Upper lobe of left lung (tissue), 6 donors: ENCODE data around the gene ATP6V0A1. TPM values are rescaled to one million over a fixed set of nuclear protein-coding genes. Genes with fewer than 3 reads are reported as not detected.

Experiments used
- ATAC-seq, 2 donors: fragments of 200-7000 bp; cut with Tn5 transposase; one replicate each; pipeline ENCODE4 v1.9.1; 2022; ENCODE audit warnings: mild to moderate bottlenecking in 2 of 2, moderate library complexity in 2 of 2; ENCODE audit not compliant: low FRiP score in 2 of 2
- DNase-seq, 2 donors: peaks; one replicate each; pipeline ENCODE4 v3.0.0-alpha.2; 2019 to 2020
- H3K27ac ChIP-seq, 4 donors: fragments of 200-600 bp; sonication (generic); one replicate each; pipeline ENCODE4 v1.5.1; 2016 to 2019
- H3K27me3 ChIP-seq, 4 donors: fragments of 200-600 bp; sonication (generic); one replicate each; pipeline ENCODE4 v1.5.1; 2017 to 2019
- H3K36me3 ChIP-seq, 4 donors: fragments of 200-600 bp; sonication (generic); one replicate each; pipeline ENCODE4 v1.5.1; 2016 to 2019
- H3K4me1 ChIP-seq, 4 donors: fragments of 200-600 bp; sonication (generic); one replicate each; pipeline ENCODE4 v1.5.1; 2018 to 2019
- H3K4me3 ChIP-seq, 4 donors: fragments of 200-600 bp; sonication (generic); one replicate each; pipeline ENCODE4 v1.5.1; 2017 to 2019; ENCODE audit warnings: mild to moderate bottlenecking in 2 of 4, moderate library complexity in 1 of 4
- H3K9me3 ChIP-seq, 4 donors: fragments of 200-600 bp; sonication (generic); one replicate each; pipeline ENCODE4 v1.5.1; 2018 to 2019
- EP300 ChIP-seq, 4 donors: sonication (generic); formaldehyde crosslinking; IDR thresholded peaks; one replicate each; pipeline ENCODE4 v1.5.1; 2017; ENCODE audit warnings: antibody characterized with exemption in 4 of 4, control low read depth in 2 of 4
- POLR2A ChIP-seq, 4 donors: fragments of 450-650 bp; IDR thresholded peaks; one replicate each; pipeline ENCODE4 v1.5.1; 2016 to 2017; ENCODE audit warnings: antibody characterized with exemption in 4 of 4, mild to moderate bottlenecking in 2 of 4
- POLR2AphosphoS5 ChIP-seq, 2 donors: sonication (generic); formaldehyde crosslinking; IDR thresholded peaks; one replicate each; pipeline ENCODE4 v1.5.1; 2017; ENCODE audit warnings: antibody characterized with exemption in 2 of 2
- WGBS, 2 donors: methylation state at CpG; one replicate each; pipeline ENCODE4 v1.1.5; 2017 to 2018; 5-methylcytosine and 5-hydroxymethylcytosine counted together
- total RNA-seq, 6 donors: library from RNA; depleted of rRNA in 4 of 6; stranded (reverse); fragments of >200 nt in 4 of 6; gene quantifications; one replicate each; pipeline versions ENCODE4 v1.1.0 to v1.2.1, GENCODE V29; 2016 to 2021
- TF ChIP-seq, protein P1 (sequence below), 6 experiments: fragments of 450-650 bp in 4 of 6; fragments of 200-600 bp in 2 of 6; sonication (generic) in 2 of 6; IDR thresholded peaks; one replicate each; pipeline ENCODE4 v1.5.1; 2016 to 2019; ENCODE audit warnings: antibody characterized with exemption in 6 of 6
- donor health status: DM: no; HTN: no; CAD: no; lungs with moderate emphysema.
- donor health status: DM: no; HTN: yes; CAD: no; lungs with severe emphysema.

The ATP6V0A1 gene
- total RNA-seq, 6 donors from 2014 or later: 68.3 to 212 (median 118) TPM

DNA sequence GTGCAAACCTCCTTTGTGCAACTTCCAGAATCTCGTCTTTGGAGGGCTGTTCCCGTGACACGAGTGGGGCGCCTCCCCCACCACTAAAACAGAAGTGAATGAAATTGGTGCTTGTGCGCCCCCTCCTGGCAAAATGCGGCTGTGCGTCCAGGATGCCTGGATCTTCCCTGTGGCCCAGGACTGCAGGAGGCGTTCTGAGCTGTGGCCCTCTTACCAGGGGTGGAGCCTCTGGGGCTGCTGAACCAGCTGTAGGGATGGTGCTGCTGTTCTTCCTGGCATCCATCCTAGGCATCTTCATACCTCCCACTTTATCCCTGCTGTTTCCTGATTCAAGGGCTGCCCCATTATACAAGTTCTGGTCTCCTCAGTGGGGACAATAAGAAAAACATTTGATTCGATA is 58.8 kb downstream of the ATP6V0A1 start:
- Histone ChIP-seq H3K27ac (peak overlapping the region; percentile 84 to 92 (median 90)), H3K4me1 (peaks cover 66 to 74% (median 67%) of the 10 kb centered on the region in 4 donors), H3K36me3 (peaks cover 4 to 45% (median 28%) of the 10 kb centered on the region in 4 donors), H3K27me3 (no peaks in the 10 kb centered on the region), H3K9me3 (no peaks in the 10 kb centered on the region), H3K4me3 (no peak overlapping the region)
- DNase-seq (peak; percentile 87 to 90), ATAC-seq (peak; percentile 75 to 83)
- peak; percentile 31 to 60 for TF ChIP-seq POLR2AphosphoS5 (IDR thresholded peaks at IDR 0.05)
- no peak for TF ChIP-seq POLR2A (IDR thresholded peaks at IDR 0.05)
- TF ChIP-seq EP300 (IDR thresholded peaks at IDR 0.05): no peak
- TF ChIP-seq, protein P1, sequence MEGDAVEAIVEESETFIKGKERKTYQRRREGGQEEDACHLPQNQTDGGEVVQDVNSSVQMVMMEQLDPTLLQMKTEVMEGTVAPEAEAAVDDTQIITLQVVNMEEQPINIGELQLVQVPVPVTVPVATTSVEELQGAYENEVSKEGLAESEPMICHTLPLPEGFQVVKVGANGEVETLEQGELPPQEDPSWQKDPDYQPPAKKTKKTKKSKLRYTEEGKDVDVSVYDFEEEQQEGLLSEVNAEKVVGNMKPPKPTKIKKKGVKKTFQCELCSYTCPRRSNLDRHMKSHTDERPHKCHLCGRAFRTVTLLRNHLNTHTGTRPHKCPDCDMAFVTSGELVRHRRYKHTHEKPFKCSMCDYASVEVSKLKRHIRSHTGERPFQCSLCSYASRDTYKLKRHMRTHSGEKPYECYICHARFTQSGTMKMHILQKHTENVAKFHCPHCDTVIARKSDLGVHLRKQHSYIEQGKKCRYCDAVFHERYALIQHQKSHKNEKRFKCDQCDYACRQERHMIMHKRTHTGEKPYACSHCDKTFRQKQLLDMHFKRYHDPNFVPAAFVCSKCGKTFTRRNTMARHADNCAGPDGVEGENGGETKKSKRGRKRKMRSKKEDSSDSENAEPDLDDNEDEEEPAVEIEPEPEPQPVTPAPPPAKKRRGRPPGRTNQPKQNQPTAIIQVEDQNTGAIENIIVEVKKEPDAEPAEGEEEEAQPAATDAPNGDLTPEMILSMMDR (IDR thresholded peaks at IDR 0.05): peak; percentile 94 to 99 (median 96)
- WGBS, 2 donors: 6 to 18% methylated on average over 4 to 9 of the region's 9 CpGs

DNA sequence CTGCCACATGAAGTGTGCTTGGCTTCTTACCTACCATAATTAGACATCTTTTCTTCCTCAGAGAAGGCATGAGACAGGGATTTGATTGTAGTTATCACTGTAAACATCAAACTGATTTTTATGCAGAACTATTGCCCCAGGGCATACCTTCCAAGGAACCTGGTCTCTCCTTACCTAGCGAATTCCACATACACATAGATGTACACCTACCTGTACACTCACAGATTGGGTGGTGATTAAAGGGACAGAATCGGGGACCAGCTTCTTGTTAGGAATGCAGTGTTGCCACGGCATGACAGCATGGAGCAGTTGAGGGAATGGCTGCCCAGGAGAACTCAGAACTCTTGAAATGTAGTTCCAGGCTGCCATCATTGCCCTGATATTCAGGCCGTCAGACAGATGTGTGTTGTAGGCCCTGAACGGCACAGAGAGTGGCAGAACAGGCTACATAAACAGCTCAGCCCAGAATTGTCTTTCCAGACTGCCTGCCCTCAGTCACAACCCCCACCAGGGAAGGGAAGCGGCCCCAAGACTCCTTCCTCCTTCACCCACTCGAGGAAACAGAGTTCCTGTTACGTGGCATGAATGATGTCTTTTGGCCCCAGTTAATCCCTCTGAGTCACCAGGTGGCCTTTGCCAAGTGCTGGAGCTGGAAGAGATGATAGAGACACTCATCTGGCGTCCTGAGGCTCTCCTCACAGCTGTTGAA is 59.5 kb downstream of the ATP6V0A1 start:
- H3K27ac ChIP-seq: peak overlapping the region; percentile 84 to 92 (median 90)
- ATAC-seq (peak; percentile 45 to 80), DNase-seq (peak in 1 of 2 donors; percentile 85)
- no peak overlapping the region for H3K4me3 ChIP-seq
- H3K4me1 ChIP-seq: peaks cover 69 to 73% (median 70%) of the 10 kb centered on the region in 4 donors
- H3K9me3 ChIP-seq: no peaks in the 10 kb centered on the region
- H3K27me3 ChIP-seq: no peaks in the 10 kb centered on the region
- peaks cover 4 to 50% (median 33%) of the 10 kb centered on the region in 4 donors for H3K36me3 ChIP-seq
- 26 to 42% methylated on average over 5 to 9 of the region's 9 CpGs for WGBS, 2 donors
- TF ChIP-seq, protein P1 (IDR thresholded peaks at IDR 0.05): peak in 2 of 6 experiments; percentile 10 to 18
- peak in 1 of 4 donors; percentile 74 for TF ChIP-seq EP300 (IDR thresholded peaks at IDR 0.05)
- no peak for TF ChIP-seq POLR2A (IDR thresholded peaks at IDR 0.05)
- peak; percentile 90 to 95 for TF ChIP-seq POLR2AphosphoS5 (IDR thresholded peaks at IDR 0.05)

DNA sequence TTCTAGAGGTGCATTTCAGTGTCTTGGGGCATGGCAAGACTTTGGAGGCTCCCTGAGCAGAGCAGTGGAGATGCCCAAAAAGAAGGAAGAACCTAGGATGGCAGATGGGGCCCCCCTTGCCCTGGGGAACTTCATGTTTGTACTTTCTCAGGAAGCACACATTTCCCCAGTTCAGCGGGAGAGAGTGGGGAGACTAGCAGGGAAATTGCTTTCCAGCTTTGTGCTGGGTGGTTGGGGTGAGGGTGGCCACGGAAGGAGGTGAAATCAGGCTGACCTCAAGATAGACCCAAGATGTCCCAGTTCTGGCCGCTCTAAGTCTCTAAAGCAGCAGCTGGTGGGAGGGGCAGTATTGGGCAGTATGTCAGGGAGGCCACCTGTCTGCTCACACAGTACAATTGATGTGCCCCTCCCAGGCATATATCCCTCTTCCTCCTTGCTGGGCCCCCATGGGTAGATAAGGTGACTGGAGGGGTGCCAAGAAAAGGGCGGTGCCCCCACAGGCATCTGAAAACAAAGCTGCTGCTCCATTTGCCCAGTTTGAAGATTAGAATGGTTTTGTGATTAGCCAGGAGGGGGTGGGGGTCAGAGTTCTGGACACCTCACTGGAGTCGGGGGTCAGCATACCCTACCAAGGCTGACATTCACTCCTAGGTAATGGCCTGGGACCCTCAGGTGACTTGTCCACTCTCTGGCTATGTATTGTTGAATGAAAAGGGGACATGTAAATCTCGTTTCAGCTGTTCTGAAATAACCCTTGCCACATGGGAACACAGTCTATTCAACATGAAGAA is 60.3 kb downstream of the ATP6V0A1 start:
- WGBS, 2 donors: 24 to 32% methylated on average over 4 to 6 of the region's 6 CpGs

DNA sequence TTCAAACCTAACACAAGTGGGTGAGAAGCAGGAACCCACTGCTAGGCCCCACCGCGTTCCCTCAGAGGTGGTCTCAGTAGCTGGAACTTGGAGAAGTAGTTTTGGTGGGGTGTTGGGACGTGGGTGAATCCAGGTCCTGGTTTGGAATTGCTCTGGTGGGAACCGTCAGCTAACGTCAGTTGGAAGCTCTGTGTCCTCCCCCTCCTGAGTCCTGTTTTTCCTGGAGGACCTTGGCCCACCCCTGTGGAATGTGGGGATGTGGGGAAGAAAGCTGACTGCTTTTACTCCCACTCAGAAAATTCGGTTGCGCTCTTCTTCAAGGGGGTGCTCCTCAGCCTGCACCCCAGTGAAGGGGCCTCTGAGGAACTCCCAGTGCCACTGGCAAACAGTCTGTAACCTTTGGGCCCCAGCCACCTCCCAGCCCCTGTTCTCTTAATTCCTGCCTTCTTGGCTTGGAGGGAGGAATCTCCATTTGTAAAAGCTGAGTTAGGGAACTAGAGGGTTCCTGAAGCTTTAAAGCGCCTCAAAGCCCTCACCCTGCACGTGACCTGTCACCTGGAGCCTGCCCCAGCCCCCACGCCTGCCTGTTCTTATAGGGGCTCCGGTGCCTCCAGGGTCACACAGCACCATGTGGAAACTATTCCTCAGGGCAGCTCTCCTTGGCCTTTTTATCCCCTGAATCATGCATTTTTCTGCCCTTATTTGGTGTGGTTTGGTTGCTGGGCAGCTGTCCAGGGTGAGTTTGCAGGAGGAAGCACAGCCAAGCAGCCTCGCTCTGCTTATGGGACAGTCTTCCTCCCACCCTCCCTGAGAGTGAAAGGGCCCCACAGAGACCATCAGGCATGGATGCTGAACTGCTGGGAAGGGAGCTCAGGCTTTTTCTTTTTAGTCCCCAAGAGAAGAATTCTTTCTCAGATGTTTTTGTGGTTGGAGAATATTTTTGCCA is 61.1 kb downstream of the ATP6V0A1 start:
- ATAC-seq (peak; percentile 75 to 80), DNase-seq (peak; percentile 75 to 80)
- no peak overlapping the region for H3K4me3 ChIP-seq
- peaks cover 0 to 40% (median 25%) of the 10 kb centered on the region in 4 donors for H3K36me3 ChIP-seq
- TF ChIP-seq POLR2AphosphoS5 (IDR thresholded peaks at IDR 0.05) (peak; percentile 37 to 43), EP300 (IDR thresholded peaks at IDR 0.05) (no peak)
- 36 to 40% methylated on average over 9 to 12 of the region's 12 CpGs for WGBS, 2 donors
- peak overlapping the region; percentile 84 to 92 (median 90) for H3K27ac ChIP-seq
- H3K27me3 ChIP-seq: no peaks in the 10 kb centered on the region
- H3K4me1 ChIP-seq: peaks cover 67 to 70% (median 70%) of the 10 kb centered on the region in 4 donors
- H3K9me3 ChIP-seq: no peaks in the 10 kb centered on the region

More for the DNA sequence above, 60.3 kb downstream of the ATP6V0A1 start:
- Histone ChIP-seq H3K27ac (peak overlapping the region; percentile 84 to 92 (median 90)), H3K27me3 (no peaks in the 10 kb centered on the region), H3K9me3 (no peaks in the 10 kb centered on the region), H3K4me1 (peaks cover 67 to 70% (median 70%) of the 10 kb centered on the region in 4 donors), H3K4me3 (no peak overlapping the region), H3K36me3 (peaks cover 4 to 48% (median 32%) of the 10 kb centered on the region in 4 donors)
- TF ChIP-seq POLR2A (IDR thresholded peaks at IDR 0.05) (no peak), POLR2AphosphoS5 (IDR thresholded peaks at IDR 0.05) (peak in 1 of 2 donors; percentile 61), EP300 (IDR thresholded peaks at IDR 0.05) (peak in 1 of 4 donors; percentile 11)
- TF ChIP-seq, protein P1 (IDR thresholded peaks at IDR 0.05): no peak
- DNase-seq: peak in 1 of 2 donors; percentile 57
- peak; percentile 15 to 52 for ATAC-seq
